Esophagus muscularis mucosa (tissue), 3 donors: ENCODE measurements around the gene SLC12A7.

Source experiments
- EP300 ChIP-seq: sonication (generic); formaldehyde crosslinking; IDR thresholded peaks from one replicate; pipeline ENCODE4 v1.6.1; 2017; ENCODE audit warnings: antibody characterized with exemption
- TF ChIP-seq, protein P1 (sequence below), 3 experiments: fragments of 200-600 bp in 2 of 3; fragments of 450-650 bp in 1 of 3; sonication (generic) in 2 of 3; IDR thresholded peaks; one replicate each; pipeline ENCODE4 v1.5.1; 2017 to 2019; ENCODE audit warnings: antibody characterized with exemption in 3 of 3, mild to moderate bottlenecking in 2 of 3, moderate library complexity in 1 of 3

DNA sequence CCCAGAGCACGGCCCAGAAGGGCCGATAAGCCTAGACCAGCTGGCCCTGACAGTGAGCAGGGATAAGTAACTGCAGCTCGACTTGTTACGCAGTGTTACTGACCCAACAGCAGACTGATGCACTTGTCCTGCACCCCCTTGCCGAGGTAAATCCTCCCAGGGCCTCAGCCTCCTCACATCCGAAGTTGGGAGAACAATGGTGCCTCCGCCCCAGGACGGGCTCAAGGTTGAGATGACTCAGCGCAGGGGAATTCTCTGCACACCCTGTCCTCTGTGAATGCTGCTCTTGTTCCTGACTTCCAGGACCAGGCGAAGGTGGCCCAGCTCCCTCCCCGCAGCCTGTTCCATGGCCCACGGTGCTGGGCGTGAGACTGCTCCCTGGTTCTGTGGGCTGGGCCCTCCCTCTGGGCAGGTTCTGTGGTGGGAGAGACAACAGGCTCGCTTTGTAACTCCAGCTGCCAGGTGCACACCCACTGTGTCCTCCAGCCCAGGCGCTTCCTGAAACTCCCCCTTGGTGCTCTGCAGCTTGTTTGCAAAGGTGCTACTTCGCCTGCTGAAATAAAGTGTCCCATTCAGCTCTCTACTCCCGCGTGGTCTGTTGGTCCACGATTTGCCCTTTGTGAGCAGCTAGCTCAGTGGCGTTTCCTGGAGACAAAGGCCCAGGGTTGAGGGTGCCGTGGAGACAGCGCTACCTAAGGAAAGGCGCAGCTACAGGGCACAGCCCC, 49.4 kb upstream of the SLC12A7 start:
- TF ChIP-seq, protein P1, sequence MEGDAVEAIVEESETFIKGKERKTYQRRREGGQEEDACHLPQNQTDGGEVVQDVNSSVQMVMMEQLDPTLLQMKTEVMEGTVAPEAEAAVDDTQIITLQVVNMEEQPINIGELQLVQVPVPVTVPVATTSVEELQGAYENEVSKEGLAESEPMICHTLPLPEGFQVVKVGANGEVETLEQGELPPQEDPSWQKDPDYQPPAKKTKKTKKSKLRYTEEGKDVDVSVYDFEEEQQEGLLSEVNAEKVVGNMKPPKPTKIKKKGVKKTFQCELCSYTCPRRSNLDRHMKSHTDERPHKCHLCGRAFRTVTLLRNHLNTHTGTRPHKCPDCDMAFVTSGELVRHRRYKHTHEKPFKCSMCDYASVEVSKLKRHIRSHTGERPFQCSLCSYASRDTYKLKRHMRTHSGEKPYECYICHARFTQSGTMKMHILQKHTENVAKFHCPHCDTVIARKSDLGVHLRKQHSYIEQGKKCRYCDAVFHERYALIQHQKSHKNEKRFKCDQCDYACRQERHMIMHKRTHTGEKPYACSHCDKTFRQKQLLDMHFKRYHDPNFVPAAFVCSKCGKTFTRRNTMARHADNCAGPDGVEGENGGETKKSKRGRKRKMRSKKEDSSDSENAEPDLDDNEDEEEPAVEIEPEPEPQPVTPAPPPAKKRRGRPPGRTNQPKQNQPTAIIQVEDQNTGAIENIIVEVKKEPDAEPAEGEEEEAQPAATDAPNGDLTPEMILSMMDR (IDR thresholded peaks at IDR 0.05) = no peak
- TF ChIP-seq EP300 = no peak
